Endothelial cell of umbilical vein (primary cell): ENCODE data around the gene NEU3. TPM values are rescaled to one million over a fixed set of nuclear protein-coding genes. Genes with fewer than 3 reads are reported as not detected.
A peak's percentile ranks its signal among the peaks of the same experiment; 100 is the strongest.

Experiments used
- Bru-seq: library from RNA; stranded (reverse); fragments of 400-500 nt; gene quantifications from one replicate; lab custom pipeline; 2021; lab: Mats Ljungman, UMichigan
- BruChase-seq, 2 experiments: library from RNA; stranded (reverse); fragments of 400-500 nt; gene quantifications; one replicate each; lab custom pipeline; 2021; lab: Mats Ljungman, UMichigan
- BruUV-seq: library from RNA; stranded (reverse); fragments of 400-500 nt; replicated peaks from 2 replicates; lab custom pipeline; 2021; lab: Mats Ljungman, UMichigan
- CTCF ChIA-PET: fragments of 300-600, 350-600 bp; sonication (Branson Sonifier 250); formaldehyde crosslinking; loops from one replicate; lab custom pipeline; 2021; ENCODE audit warnings: antibody characterized with exemption, inconsistent platforms; lab: Charles Lee
- POLR2A ChIA-PET: fragments of 300-600, 350-600 bp; sonication (Branson Sonifier 250); formaldehyde crosslinking; loops from one replicate; lab custom pipeline; 2021; ENCODE audit warnings: antibody characterized with exemption, inconsistent platforms; lab: Charles Lee
- DNase-seq: peaks from one replicate; pipeline ENCODE4 v3.0.0-alpha.2; 2011; ENCODE audit warnings: low read depth, low spot score
- FAIRE-seq: peaks from 2 replicates; lab custom pipeline; 2011; peaks lifted over from hg19 to GRCh38; lab: Jason Lieb, UNC
- H2AFZ ChIP-seq: 2 replicates; pipeline ENCODE4 v1.6.0; 2012; ENCODE audit warnings: low read depth, low read length, control low read depth, inconsistent platforms
- H3K27ac ChIP-seq: 2 replicates; pipeline ENCODE4 v1.5.1; 2011; ENCODE audit warnings: low read depth, mild to moderate bottlenecking, control low read depth, low read length, moderate library complexity; ENCODE audit not compliant: insufficient read depth
- H3K27me3 ChIP-seq, 2 experiments: 2 replicates each; pipeline versions ENCODE4 v1.6.0 to v1.6.1; 2011; ENCODE audit warnings: low read length in 2 of 2, mixed read lengths in 1 of 2; ENCODE audit not compliant: control insufficient read depth in 2 of 2, insufficient read depth in 2 of 2
- H3K36me3 ChIP-seq, 2 experiments: 2 replicates in 1 of 2; 3 replicates in 1 of 2; pipeline ENCODE4 v1.5.1; 2011; ENCODE audit warnings: low read length in 2 of 2, mild to moderate bottlenecking in 1 of 2, moderate library complexity in 1 of 2; ENCODE audit not compliant: control insufficient read depth in 2 of 2, insufficient read depth in 2 of 2; ENCODE audit errors: extremely low read depth in 1 of 2
- H3K4me1 ChIP-seq: 3 replicates; pipeline ENCODE4 v1.5.1; 2011; ENCODE audit warnings: mild to moderate bottlenecking, low read length; ENCODE audit not compliant: control insufficient read depth, insufficient read depth; ENCODE audit errors: extremely low read depth
- H3K4me2 ChIP-seq: 2 replicates; pipeline ENCODE4 v1.6.1; 2011; ENCODE audit warnings: low read length, control low read depth, mixed read lengths; ENCODE audit not compliant: insufficient read depth
- H3K4me3 ChIP-seq, 3 experiments: fragments of 200-600 bp in 1 of 3; sonication (generic), shearing (Covaris generic) in 1 of 3; replicated peaks in 1 of 3; 2 replicates each; pipeline ENCODE4 v1.5.1; 2011 to 2016; ENCODE audit warnings: control low read depth in 3 of 3, low read length in 3 of 3, mild to moderate bottlenecking in 2 of 3, inconsistent platforms in 1 of 3, low read depth in 1 of 3, moderate library complexity in 1 of 3; ENCODE audit not compliant: insufficient read depth in 1 of 3
- H3K79me2 ChIP-seq: 2 replicates; pipeline ENCODE4 v1.6.0; 2012; ENCODE audit warnings: low read length, inconsistent platforms; ENCODE audit not compliant: control insufficient read depth, insufficient read depth
- H3K9ac ChIP-seq: replicated peaks from 2 replicates; pipeline ENCODE3; 2011; ENCODE audit warnings: low read length, control low read depth; ENCODE audit not compliant: insufficient read depth; ENCODE audit errors: extremely low read depth
- H3K9me1 ChIP-seq: replicated peaks from 3 replicates; pipeline ENCODE4 v1.6.0; 2011; ENCODE audit warnings: mild to moderate bottlenecking, low read length; ENCODE audit not compliant: control insufficient read depth, insufficient read depth; ENCODE audit errors: extremely low read depth
- H3K9me3 ChIP-seq: replicated peaks from 2 replicates; pipeline ENCODE4 v1.5.1; 2012; ENCODE audit warnings: low read length, inconsistent platforms; ENCODE audit not compliant: control insufficient read depth, insufficient read depth
- H4K20me1 ChIP-seq: replicated peaks from 2 replicates; pipeline ENCODE3; 2011; ENCODE audit warnings: mild to moderate bottlenecking, low read length; ENCODE audit not compliant: control insufficient read depth, insufficient read depth; ENCODE audit errors: extremely low read depth
- GATA2 ChIP-seq: IDR thresholded peaks from 2 replicates; pipeline ENCODE4 v1.7.0; 2011; ENCODE audit warnings: low read depth, mild to moderate bottlenecking, moderate library complexity, mixed read lengths, low read length; ENCODE audit not compliant: insufficient read length, insufficient read depth
- POLR2A ChIP-seq: IDR thresholded peaks from 2 replicates; pipeline ENCODE4 v1.6.1; 2012; ENCODE audit warnings: low read depth, mild to moderate bottlenecking, control low read depth, low read length
- POLR2AphosphoS5 ChIP-seq: IDR thresholded peaks from 2 replicates; pipeline ENCODE4 v1.6.1; 2012; ENCODE audit warnings: low read depth, mild to moderate bottlenecking, control low read depth, low read length, moderate library complexity; ENCODE audit not compliant: insufficient read depth
- dilution Hi-C: fragments of 300-500 bp; cut with MboI; formaldehyde crosslinking; loops from one replicate; pipeline ENCODE4 v1.15.0; 2019; ENCODE audit warnings: low sequenced_read_pairs; ENCODE audit not compliant: extremely low pct_ligation_motif_present
- intact Hi-C: fragments of 100-400 bp; cut with micrococcal nuclease; formaldehyde crosslinking; loops from one replicate; pipeline ENCODE4 v1.10.0; 2022
- long read RNA-seq: library from polyadenylated mRNA; stranded (forward); transcript quantifications from one replicate; pipeline ENCODE4 v2.0.0, GENCODE V29; 2021
- polyA minus RNA-seq, 3 experiments: library from RNA; depleted of rRNA, polyadenylated mRNA; stranded (reverse); fragments of >200 nt; gene quantifications; 1 replicate in 1 of 3; 2 replicates in 2 of 3; pipeline ENCODE4 v1.2.3, GENCODE V29; 2011
- polyA plus RNA-seq, 4 experiments: library from polyadenylated mRNA; depleted of rRNA in 3 of 4; stranded (reverse) in 3 of 4; unstranded in 1 of 4; fragments of >200 nt; gene quantifications; 2 replicates each; pipeline versions ENCODE4 v1.2.1 to v1.2.3, GENCODE V29; 2011 to 2012; ENCODE audit warnings: missing spikeins in 1 of 4
- total RNA-seq: library from RNA; stranded (reverse); gene quantifications from 2 replicates; pipeline ENCODE4 v1.2.3, GENCODE V29; 2021

NEU3 gene, protein sequence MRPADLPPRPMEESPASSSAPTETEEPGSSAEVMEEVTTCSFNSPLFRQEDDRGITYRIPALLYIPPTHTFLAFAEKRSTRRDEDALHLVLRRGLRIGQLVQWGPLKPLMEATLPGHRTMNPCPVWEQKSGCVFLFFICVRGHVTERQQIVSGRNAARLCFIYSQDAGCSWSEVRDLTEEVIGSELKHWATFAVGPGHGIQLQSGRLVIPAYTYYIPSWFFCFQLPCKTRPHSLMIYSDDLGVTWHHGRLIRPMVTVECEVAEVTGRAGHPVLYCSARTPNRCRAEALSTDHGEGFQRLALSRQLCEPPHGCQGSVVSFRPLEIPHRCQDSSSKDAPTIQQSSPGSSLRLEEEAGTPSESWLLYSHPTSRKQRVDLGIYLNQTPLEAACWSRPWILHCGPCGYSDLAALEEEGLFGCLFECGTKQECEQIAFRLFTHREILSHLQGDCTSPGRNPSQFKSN
- total RNA-seq, result 7.0 and 7.6 TPM in 2 replicates
- polyA plus RNA-seq, result 5.5 and 5.9 TPM in 2 replicates
- polyA plus RNA-seq (2011; cell fraction: cytosol; rRNA removed), result 3.4 and 3.6 TPM in 2 replicates
- polyA plus RNA-seq (2011; cell fraction: nucleus; rRNA removed), result 16.1 and 19.0 TPM in 2 replicates
- polyA plus RNA-seq (2012), result 5.6 and 6.1 TPM in 2 replicates
- 21.2 and 21.9 TPM in 2 replicates for polyA minus RNA-seq
- 15.4 TPM for polyA minus RNA-seq (2011; cell fraction: cytosol; rRNA and poly(A)+ RNA removed)
- 16.5 and 19.2 TPM in 2 replicates for polyA minus RNA-seq (2011; cell fraction: nucleus; rRNA and poly(A)+ RNA removed)
- Bru-seq, nascent RNA, result percentile 56 among the genes with signal in this experiment
- percentile 77 among the genes with signal in this experiment for BruChase-seq, experiment 1, labeled RNA remaining after a 6-hour chase
- BruChase-seq, experiment 2, labeled RNA remaining after a 2-hour chase, result percentile 70 among the genes with signal in this experiment
- long read RNA-seq, full-length matches to known transcripts, result 2 of 4 reads
- long read RNA-seq, partial matches to known transcripts, result 1 of 4 reads
- long read RNA-seq, other reads (novel, unspliced or antisense), result 1 of 4 reads

- peak within 1 kb of the TSS; percentile 96 for H3K4me2 ChIP-seq
- peak within 1 kb of the TSS; percentile 25 for H3K27ac ChIP-seq
- H3K36me3 ChIP-seq, result no peaks in the 10 kb centered on the region
- no peaks in the 10 kb centered on the region for H3K9me1 ChIP-seq
- peak; percentile 82 for DNase-seq
- H3K4me1 ChIP-seq, result peaks cover 9% of the 10 kb centered on the region
- intact Hi-C loops (no loop called here), dilution Hi-C loops (no loop called here)
- peak within 1 kb of the TSS; percentile 52 to 74 (median 62) for H3K4me3 ChIP-seq
- H3K79me2 ChIP-seq, result no peaks in the 10 kb centered on the region
- peak within 1 kb of the TSS; percentile 61 for H3K9ac ChIP-seq
- ChIA-PET CTCF (interaction anchor here (0.7 to 2.2 kb wide), 12 partner anchors 14 to 260 kb away, joined by 3 to 16 read pairs (median 4); partner anchors contain the start of genes SPCS2 and XRRA1), POLR2A (interaction anchor here (0.8 kb wide), 1 partner anchor 29 kb away, joined by 3 read pairs; no protein-coding TSS in a partner anchor)
- peak within 1 kb of the TSS; percentile 77 for H2AFZ ChIP-seq
- H4K20me1 ChIP-seq, result no peaks in the 10 kb centered on the region
- no peaks in the 10 kb centered on the region for H3K27me3 ChIP-seq
- TF ChIP-seq POLR2AphosphoS5, result peak; percentile 89
- TF ChIP-seq GATA2, result no peak
- peak; percentile 81 for TF ChIP-seq POLR2A
- FAIRE-seq, result peak; percentile 76
- no peaks in the 10 kb centered on the region for H3K9me3 ChIP-seq
- no TSS peak for BruUV-seq
These were observed at the start of gene NEU3 for GRCh38 chr11:74988541-74989259. NEU3 (plus strand) TSS chr11:74988933; CDS start chr11:74989061, 128 bp downstream.
